Peyer's patch (tissue), 4 donors: ENCODE measurements around the gene PATE3.

ENCODE experiments used
- CTCF ChIP-seq, 6 experiments: fragments of 450-650 bp in 4 of 6; fragments of 200-600 bp in 2 of 6; sonication (generic) in 1 of 6; IDR thresholded peaks; one replicate each; pipeline ENCODE4 v1.5.1; 2017 to 2019; ENCODE audit warnings: antibody characterized with exemption in 6 of 6, mild to moderate bottlenecking in 3 of 6, moderate library complexity in 1 of 6
- POLR2A ChIP-seq, 2 donors: fragments of 450-650 bp; IDR thresholded peaks; one replicate each; pipeline ENCODE4 v1.5.1; 2017; ENCODE audit warnings: antibody characterized with exemption in 2 of 2, mild to moderate bottlenecking in 2 of 2, moderate library complexity in 2 of 2

- TF ChIP-seq CTCF (IDR thresholded peaks at IDR 0.05), result no peak
- no peak for TF ChIP-seq POLR2A (IDR thresholded peaks at IDR 0.05)
These were observed 15.0 kb upstream of the PATE3 start for GRCh38 chr11:125772834-125773505.
